Measurements from ENCODE around the gene TRIM69. TPM values are rescaled to one million over a fixed set of nuclear protein-coding genes. Genes with fewer than 3 reads are reported as not detected.

Gene TRIM69
- total and polyA plus RNA-seq, 2 of the 4 experiments (the other 2 are of a cell fraction) = 5.3 to 7.7 TPM

- Histone ChIP-seq H3K18ac (ENCODE audit: low read depth, low read length) (no peak overlapping the region), H3K4me2 (ENCODE audit: low read depth, low read length) (no peak overlapping the region), H3K14ac (replicated peaks; ENCODE audit: low read depth, low read length) (no peak overlapping the region), H3K36me3 (ENCODE audit: control insufficient read depth, insufficient read depth, low read length) (no peaks in the 10 kb centered on the region), H2BK5ac (ENCODE audit: low read depth, low read length, poor library complexity, severe bottlenecking) (no peak overlapping the region), H3K79me1 (ENCODE audit: low read depth in 1 of 2, low read length in 2 of 2) (no peaks in the 10 kb centered on the region), H3K9me1 (ENCODE audit: insufficient read depth, low read length) (no peaks in the 10 kb centered on the region), H3K56ac (ENCODE audit: extremely low read depth, insufficient read depth, low read length) (no peak overlapping the region), H4K20me1 (ENCODE audit: insufficient read depth, low read length) (no peaks in the 10 kb centered on the region), H3K4me3 (ENCODE audit: insufficient read depth, low read depth, low read length) (no peak overlapping the region), H4K8ac (ENCODE audit: low read depth in 2 of 2, low read length in 2 of 2) (no peak overlapping the region), H3K9ac (ENCODE audit: low read depth, low read length) (no peak overlapping the region), H2BK15ac (ENCODE audit: low read depth, low read length) (no peak overlapping the region), H4K91ac (ENCODE audit: insufficient read depth, low read depth, low read length) (no peak overlapping the region), H4K5ac (ENCODE audit: low read depth, low read length) (no peak overlapping the region), H3K9me3 (ENCODE audit: control insufficient read depth, insufficient read depth, low read length) (no peaks in the 10 kb centered on the region), H3K4me1 (ENCODE audit: control insufficient read depth, insufficient read depth, low read length) (no peaks in the 10 kb centered on the region), H3K4ac (ENCODE audit: low read depth, low read length) (no peak overlapping the region), H2AK5ac (ENCODE audit: low read depth, low read length) (no peak overlapping the region), H3K23ac (ENCODE audit: low read depth, low read length) (no peak overlapping the region), H2BK20ac (ENCODE audit: low read depth, low read length) (no peak overlapping the region), H2AFZ (replicated peaks; ENCODE audit: low read length, poor library complexity) (no peak overlapping the region), H2AK9ac (replicated peaks; ENCODE audit: low read depth, low read length, poor library complexity) (no peak overlapping the region), H3K27me3 (ENCODE audit: control insufficient read depth, insufficient read depth, low read length) (peaks cover 11% of the 10 kb centered on the region), H2BK120ac (ENCODE audit: low read depth, low read length) (no peak overlapping the region), H3K27ac (ENCODE audit: insufficient read depth, low read length) (no peak overlapping the region)
- BruUV-seq (replicated peaks) = no TSS peak
- dilution Hi-C loops (cut with HindIII; ENCODE audit: low sequenced_read_pairs, unreplicated experiment) (no loop called here), intact Hi-C loops (cut with micrococcal nuclease) (no loop called here), in situ Hi-C loops (cut with MboI; ENCODE audit: low sequenced_read_pairs) (no loop called here)
- ChIA-PET CTCF (no interaction called here), POLR2A (ENCODE audit: unreplicated experiment) (interaction anchor here (0.7 kb wide), 1 partner anchor 77 kb away, joined by 7 read pairs; no protein-coding TSS in a partner anchor)
- TF ChIP-seq CHD1 (IDR thresholded peaks at IDR 0.05; ENCODE audit: low read depth, low read length) (no peak), RFX5 (IDR thresholded peaks at IDR 0.05; ENCODE audit: low read depth, low read length) (no peak), ELK1 (IDR thresholded peaks at IDR 0.05; ENCODE audit: borderline replicate concordance, low read depth, low read length) (no peak), CEBPB (IDR thresholded peaks at IDR 0.05; ENCODE audit: low read depth, low read length) (no peak), BHLHE40 (IDR thresholded peaks at IDR 0.05; ENCODE audit: low read depth, low read length) (no peak), MXI1 (IDR thresholded peaks at IDR 0.05; ENCODE audit: borderline replicate concordance, low read depth, low read length) (no peak), POLR2A (IDR thresholded peaks at IDR 0.05; ENCODE audit: low read depth, low read length) (no peak), MAZ (IDR thresholded peaks at IDR 0.05; ENCODE audit: borderline replicate concordance, low read depth, low read length) (no peak), MAFK (IDR thresholded peaks at IDR 0.05; ENCODE audit: low read depth, low read length) (no peak), RAD21 (IDR thresholded peaks at IDR 0.05; ENCODE audit: low read length) (no peak), NFE2L2 (IDR thresholded peaks at IDR 0.05; ENCODE audit: low read depth, low read length) (no peak)
- TF ChIP-seq, protein P1, sequence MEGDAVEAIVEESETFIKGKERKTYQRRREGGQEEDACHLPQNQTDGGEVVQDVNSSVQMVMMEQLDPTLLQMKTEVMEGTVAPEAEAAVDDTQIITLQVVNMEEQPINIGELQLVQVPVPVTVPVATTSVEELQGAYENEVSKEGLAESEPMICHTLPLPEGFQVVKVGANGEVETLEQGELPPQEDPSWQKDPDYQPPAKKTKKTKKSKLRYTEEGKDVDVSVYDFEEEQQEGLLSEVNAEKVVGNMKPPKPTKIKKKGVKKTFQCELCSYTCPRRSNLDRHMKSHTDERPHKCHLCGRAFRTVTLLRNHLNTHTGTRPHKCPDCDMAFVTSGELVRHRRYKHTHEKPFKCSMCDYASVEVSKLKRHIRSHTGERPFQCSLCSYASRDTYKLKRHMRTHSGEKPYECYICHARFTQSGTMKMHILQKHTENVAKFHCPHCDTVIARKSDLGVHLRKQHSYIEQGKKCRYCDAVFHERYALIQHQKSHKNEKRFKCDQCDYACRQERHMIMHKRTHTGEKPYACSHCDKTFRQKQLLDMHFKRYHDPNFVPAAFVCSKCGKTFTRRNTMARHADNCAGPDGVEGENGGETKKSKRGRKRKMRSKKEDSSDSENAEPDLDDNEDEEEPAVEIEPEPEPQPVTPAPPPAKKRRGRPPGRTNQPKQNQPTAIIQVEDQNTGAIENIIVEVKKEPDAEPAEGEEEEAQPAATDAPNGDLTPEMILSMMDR (conservative IDR thresholded peaks at IDR 0.05; ENCODE audit: low read depth, low read length) = no peak
- ATAC-seq (ENCODE audit: low read depth) (no peak), DNase-seq (no peak)
- WGBS, 2 experiments (ENCODE audit: extremely low coverage in 2 of 2, insufficient read length in 1 of 2) = no CpG with 5 or more reads among the region's 1 CpG
These were observed 57.7 kb downstream of the TRIM69 start for GRCh38 chr15:44794072-44794471.

Measured in IMR-90 (cell line).